ENCODE data around the gene GSK3B.

DNA sequence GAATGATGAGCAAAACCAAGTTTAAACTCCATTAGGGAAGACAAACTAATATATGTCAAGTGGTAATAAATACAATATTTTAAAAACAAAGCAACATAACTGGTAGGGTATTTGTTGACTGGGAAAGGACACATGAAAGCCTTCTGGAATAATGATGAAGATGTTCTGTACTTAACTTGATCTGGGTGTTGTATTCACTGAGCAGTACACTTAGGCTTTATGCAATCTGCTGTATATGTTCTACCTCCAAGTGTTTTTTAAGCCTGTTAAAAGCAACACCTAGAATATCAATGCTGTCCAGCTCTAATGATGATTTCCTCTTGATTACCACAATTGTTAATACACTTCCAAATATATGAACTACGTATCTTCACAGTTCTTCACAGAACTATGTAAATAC lies 46.6 kb downstream of the GSK3B start:
- TF ChIP-seq, protein P1, sequence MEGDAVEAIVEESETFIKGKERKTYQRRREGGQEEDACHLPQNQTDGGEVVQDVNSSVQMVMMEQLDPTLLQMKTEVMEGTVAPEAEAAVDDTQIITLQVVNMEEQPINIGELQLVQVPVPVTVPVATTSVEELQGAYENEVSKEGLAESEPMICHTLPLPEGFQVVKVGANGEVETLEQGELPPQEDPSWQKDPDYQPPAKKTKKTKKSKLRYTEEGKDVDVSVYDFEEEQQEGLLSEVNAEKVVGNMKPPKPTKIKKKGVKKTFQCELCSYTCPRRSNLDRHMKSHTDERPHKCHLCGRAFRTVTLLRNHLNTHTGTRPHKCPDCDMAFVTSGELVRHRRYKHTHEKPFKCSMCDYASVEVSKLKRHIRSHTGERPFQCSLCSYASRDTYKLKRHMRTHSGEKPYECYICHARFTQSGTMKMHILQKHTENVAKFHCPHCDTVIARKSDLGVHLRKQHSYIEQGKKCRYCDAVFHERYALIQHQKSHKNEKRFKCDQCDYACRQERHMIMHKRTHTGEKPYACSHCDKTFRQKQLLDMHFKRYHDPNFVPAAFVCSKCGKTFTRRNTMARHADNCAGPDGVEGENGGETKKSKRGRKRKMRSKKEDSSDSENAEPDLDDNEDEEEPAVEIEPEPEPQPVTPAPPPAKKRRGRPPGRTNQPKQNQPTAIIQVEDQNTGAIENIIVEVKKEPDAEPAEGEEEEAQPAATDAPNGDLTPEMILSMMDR (IDR thresholded peaks at IDR 0.05 in 2 of 3, conservative IDR thresholded peaks at IDR 0.05 in 1 of 3; ENCODE audit: borderline replicate concordance in 1 of 3, insufficient read depth in 1 of 3, low read depth in 2 of 3, low read length in 2 of 3), result no peak
- TF ChIP-seq SIN3A (IDR thresholded peaks at IDR 0.05; ENCODE audit: low read depth) (no peak), EZH2phosphoT487 (IDR thresholded peaks at IDR 0.05; ENCODE audit: borderline replicate concordance) (no peak), SRF (IDR thresholded peaks at IDR 0.05; ENCODE audit: low read depth) (no peak), ELF1 (IDR thresholded peaks at IDR 0.05; ENCODE audit: borderline replicate concordance, low read depth) (no peak), SP1 (IDR thresholded peaks at IDR 0.05; ENCODE audit: low read depth) (no peak), POLR2AphosphoS5 (IDR thresholded peaks at IDR 0.05; ENCODE audit: low read depth, low read length) (no peak), TCF7L2 (IDR thresholded peaks at IDR 0.05; ENCODE audit: borderline replicate concordance, extremely low read depth, insufficient read depth, insufficient read length) (no peak)

Data from HCT116 (cell line).